ENCODE results near the gene PCNX2.
"Not testable (repeated sequence)": the region's sequence is repeated elsewhere in the genome, so short reads cannot be mapped to it uniquely, and the experiment has no call there.

PCNX2 gene

GRCh38 chr1:233094269-233094668 is 201.3 kb downstream of the PCNX2 start:
- DNase-seq = no peak

GRCh38 chr1:233090746-233091494 is 204.6 kb downstream of the PCNX2 start:
- no peak for DNase-seq

DNA sequence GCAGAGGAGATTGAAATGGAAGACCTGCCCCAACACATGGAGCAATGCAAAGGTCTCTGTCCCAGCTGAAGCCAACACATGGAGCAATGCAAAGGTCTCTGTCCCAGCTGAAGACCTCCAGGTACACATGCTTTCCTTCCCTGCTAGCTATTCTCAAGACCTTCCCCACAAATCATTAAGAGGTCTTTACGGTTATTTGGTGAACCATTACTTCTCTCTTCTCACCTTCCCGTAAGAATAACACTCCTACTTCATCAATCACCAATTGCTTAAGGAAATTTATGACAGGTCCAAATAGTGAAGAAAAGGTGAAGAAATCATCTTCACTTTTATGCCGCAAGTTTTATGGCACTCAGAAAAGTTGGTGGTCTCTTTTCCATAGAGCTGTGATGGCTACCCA is 206.3 kb downstream of the PCNX2 start:
- DNase-seq = no peak

DNA sequence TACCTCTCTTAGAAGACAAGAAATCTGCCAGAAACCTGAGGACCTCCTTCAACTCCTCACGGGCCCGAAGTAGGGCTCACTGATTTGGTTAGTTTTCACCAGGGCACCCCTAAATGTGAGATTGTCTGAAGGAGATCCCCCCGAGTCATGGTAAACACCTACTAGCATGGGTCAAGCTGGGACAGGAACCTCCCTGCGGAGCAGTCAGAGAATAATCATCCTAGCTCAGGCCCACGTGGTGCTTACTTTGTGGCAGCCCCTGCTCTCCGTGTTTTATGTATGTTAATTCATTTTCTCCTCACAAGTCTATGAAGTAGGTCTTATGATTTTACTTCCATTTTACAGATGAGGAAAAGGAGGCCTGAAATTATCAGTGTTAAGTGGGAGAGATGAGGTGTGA is 206.9 kb downstream of the PCNX2 start:
- no peak for DNase-seq

DNA sequence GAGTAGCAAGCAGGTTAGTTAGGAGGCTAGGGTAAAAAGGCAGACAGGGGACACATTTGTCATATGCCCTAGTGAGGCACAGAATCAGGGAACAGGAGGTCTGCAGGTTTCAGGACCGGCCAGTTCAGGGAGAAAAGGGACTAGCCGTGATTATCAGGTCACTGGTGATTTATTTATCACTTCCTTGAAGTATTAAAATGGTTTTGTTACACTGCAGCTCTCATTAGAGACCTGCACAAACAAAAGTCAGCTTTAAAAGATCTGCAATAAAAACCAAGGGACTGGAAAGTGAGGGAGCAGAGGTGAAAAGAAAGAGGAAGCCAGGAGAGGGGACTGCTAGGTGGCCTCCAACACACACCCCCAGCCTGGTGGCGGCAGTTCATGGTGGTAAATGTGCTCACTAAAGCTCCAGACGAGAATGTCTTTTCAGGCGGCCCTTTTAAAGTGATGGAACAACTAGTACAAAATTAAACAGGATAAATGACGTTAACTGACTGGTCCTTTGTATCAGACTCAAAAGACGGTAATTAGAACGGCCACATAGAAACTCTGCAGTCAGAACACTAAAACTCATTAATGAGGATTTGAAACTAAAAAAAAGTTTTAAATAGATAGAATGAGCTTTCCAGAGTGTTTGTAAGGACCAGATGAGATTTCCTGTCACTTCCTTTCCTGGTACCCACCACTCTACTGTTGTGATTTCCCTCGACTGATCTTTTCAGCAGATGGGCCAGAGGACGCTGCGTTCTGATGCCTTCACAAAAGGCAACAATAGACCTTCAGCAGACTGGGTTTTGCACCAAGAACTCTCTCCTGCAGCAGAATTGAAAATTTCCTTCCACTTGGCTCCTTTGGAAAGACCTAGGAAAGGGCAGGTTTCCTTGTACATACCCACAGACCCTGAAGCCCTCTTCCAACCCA is 208.3 kb downstream of the PCNX2 start:
- DNase-seq = no peak

DNA sequence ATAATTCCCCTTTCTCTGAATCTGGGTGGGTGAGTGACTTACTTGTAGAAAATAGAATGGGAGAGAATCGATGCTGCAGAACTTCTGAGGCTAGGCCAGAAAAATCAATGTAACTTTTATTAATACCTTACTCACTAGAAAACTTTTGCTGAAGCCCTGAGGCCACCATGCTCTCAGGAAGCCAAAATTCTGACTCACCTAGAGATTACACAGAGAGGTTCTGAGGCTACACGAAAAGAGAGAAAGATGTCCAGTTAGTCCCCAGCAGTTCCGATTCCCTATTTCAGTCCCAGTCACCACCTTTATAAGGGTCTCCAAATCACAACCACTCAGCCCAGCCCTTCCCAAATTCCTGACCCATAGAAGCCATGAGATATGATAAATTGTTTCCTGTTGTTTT is 210.0 kb downstream of the PCNX2 start:
- DNase-seq = no peak

- no peak for DNase-seq
Observed at GRCh38 chr1:233082778-233083550, 212.6 kb downstream of the PCNX2 start.

DNA sequence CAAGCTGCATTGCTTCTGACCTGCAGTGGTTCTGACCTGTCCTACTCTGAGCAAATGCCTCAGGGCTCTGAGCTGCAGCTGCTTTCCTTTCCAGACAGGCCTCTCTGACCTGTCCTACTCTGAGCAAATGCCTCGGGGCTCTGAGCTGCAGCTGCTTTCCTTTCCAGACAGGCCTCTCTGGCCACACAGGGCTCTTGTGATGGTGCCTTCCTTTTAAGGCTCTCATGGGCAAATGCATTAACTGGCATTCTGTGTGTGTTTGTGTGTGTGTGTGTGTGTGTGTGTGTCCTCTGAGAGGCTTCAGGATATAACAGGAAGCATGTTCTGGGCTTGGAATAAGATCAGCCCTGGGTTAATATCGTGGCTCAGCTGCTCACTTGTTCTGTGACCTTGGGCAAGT is 213.8 kb downstream of the PCNX2 start:
- no peak for DNase-seq

DNA sequence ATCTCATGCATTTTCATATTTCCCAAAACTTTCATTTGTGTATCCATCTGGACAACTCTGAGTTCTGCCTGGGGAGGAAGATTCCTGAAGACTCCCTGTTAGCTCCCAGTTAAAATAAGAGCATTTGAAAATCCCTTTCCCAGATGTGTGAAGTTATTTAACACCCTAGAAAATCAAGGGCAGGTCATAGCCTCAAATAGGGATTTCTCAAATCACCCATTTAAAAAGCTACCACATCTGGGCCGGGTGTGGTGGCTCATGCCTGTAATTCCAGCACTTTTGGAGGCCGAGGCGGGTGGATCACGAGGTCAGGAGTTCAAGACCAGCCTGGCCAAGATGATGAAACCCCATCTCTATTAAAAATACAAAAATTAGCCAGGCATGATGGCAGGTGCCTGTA is 214.7 kb downstream of the PCNX2 start:
- DNase-seq = not testable (repeated sequence)

GRCh38 chr1:233080286-233080685 is 215.2 kb downstream of the PCNX2 start:
- no peak for DNase-seq

- no peak for DNase-seq
Observed at GRCh38 chr1:233079574-233079973, 216.0 kb downstream of the PCNX2 start.

- no peak for DNase-seq
Observed at GRCh38 chr1:233078396-233078795, 217.1 kb downstream of the PCNX2 start.

DNA sequence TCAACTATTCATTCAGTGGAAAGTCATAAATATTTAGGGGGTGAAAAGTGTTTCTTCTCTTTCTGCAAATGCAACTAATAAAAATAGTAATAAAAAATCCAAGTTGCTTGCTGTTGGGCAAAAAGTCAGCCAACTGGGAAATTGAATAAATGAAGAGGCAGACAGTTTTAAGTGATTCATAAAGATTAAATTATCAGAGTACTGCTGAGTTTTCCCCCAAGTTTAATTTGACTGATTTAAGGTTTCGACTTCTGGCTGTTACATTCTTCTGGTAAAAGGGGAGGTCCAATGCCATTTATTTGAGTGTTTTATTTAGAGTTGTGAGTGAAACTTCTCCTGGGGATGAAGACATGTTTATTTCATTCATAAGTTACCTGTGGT is 219.6 kb downstream of the PCNX2 start:
- DNase-seq = no peak

DNA sequence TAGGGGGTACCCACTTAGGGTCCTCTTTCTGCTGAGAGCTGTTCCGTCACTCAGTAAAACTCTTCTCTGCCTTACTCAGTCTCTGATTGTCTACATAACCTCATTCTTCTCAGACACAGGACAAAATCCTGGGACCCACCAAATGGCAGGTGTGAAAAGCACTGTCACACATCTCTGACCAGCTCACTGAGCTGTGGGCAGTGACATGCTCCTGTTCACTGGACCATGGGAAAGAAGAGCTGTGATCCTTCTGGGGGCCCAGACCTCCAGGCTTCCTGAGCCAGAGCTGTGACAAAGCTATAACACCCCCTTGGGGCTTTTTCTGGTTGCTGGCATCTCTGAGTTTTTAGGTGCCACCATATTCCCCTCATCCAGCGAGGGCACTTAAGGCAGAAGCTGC is 229.4 kb downstream of the PCNX2 start:
- no peak for DNase-seq

DNA sequence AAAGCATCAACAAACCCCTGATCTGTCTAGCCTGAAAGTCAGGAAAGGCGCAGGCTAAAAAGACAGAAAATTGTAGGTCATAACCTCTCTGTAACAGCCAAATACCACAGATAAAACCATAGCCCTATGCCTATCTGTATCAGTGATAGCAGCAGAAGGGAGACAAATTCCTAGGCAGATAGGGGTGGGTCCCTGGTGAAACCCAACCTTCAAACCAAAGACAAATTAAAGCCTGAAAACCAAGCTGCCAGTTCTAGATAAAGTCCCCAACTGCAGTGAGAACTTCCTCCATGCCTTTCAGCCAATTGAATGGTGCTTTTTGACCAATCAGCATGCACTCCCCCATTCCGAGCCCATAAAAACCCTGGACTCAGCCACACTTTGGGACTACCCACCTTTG is 229.8 kb downstream of the PCNX2 start:
- DNase-seq = no peak

- DNase-seq = no peak
Observed at GRCh38 chr1:233064988-233065387, 230.5 kb downstream of the PCNX2 start.

DNA sequence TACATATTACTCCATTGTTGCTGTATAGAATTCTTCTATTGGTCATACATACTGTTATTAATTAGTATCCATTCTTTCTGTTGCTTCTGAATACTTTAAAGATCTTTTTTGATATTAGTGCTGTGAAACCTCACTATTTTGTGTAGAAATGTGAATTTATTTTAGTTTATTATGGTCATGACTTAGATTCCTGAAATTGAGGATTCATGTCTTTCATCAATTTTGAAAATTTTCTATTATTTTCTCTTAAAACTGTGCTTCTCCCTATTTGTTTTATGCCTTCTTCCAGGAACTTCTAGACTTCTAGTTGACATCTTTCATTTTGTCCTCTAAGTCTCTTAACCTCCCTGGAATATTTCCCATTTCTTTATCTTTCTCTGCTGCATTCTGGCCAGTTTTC is 232.1 kb downstream of the PCNX2 start:
- no peak for DNase-seq

DNA sequence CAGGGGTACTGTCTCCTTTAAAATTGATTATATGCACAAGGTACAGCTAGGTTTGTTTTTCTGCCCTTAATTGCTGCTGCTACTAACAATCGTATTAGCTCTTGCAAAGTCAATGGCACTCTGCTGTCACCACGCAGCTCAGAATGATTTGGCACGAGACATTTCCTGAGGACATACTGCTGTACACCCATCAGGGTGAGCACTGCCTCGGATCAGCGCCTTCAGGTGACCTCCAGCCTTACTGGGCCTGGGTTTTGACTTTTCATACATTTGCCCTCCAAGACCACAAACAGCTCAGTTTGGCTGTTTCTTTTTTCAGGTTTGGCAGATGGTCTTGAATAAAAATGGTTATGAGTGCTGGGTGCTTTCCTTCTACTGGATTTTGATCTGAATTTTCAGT is 234.3 kb downstream of the PCNX2 start:
- no peak for DNase-seq

- no peak for DNase-seq
Observed at GRCh38 chr1:233060461-233060994, 235.0 kb downstream of the PCNX2 start.

GRCh38 chr1:233057836-233058235 is 237.7 kb downstream of the PCNX2 start:
- no peak for DNase-seq

DNA sequence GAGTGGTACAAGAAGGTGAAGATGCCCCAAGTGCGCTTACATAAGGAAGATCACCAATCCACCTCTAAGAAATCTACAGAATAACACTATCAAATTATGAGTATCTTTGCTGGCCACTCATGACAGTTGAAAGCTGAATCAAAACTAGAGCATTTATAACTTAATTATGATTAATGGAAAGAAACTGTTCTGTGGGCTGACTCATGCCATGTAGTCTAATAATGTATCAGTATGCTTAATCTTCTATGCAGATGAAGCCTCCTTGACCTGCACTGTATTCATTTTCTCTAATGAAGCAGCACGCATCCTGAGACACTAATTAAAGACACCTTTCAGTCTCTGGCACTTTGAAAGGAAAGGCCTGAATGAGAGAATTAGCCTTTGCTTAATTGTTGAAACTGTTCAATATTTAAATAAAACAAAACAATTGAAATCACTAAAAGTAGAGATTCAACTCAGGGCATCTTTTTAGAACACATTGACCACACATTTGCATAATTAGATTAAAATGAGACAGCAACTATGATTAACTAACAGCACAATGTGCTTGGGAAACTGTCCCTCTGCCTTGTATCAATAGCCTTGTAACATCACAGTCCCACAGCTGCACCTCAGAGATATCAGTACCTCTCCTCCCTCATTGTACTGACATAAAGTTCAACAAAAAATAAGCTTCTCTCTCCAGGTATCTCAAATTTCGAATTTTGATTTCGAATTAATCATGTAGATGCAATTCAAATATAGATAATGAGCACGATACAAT is 239.5 kb downstream of the PCNX2 start:
- DNase-seq = no peak

DNA sequence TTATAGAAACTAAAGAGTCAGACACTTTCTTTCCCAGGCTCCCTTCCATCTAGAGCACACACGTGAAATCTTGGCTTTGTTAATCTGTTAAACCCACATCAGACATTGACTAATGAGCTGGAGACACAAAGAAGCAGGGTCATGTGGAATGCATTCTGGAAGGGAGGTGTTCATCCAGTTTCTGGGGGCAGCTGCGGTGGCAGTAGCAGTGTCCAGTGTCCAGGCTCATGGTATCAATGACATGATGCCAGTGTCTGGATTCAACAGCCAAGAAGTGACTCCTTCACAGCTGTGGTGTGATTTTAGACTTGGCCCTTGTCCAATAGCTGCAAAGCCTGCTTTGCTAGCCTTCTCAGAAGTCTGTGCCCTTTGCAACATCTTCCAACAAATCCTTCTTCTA is 249.9 kb downstream of the PCNX2 start:
- DNase-seq = no peak

All from midbrain (tissue), 1 donor.